MCF 10A (cell line): ENCODE measurements around the gene TRIM69. TPM values are rescaled to one million over a fixed set of nuclear protein-coding genes. Genes with fewer than 3 reads are reported as not detected.
"Not testable (repeated sequence)": the region's sequence is repeated elsewhere in the genome, so short reads cannot be mapped to it uniquely, and the experiment has no call there.

Source experiments
- BruUV-seq: library from RNA; stranded (reverse); fragments of 400-500 nt; replicated peaks from 2 replicates; lab custom pipeline; 2021; lab: Mats Ljungman, UMichigan
- CTCF ChIA-PET: fragments of 300-600 bp; sonication (Branson Sonifier 250); formaldehyde crosslinking; extraction: SDS; loops from one replicate; lab custom pipeline; 2021; ENCODE audit warnings: antibody characterized with exemption, inconsistent platforms; lab: Yijun Ruan, JAX
- POLR2A ChIA-PET: fragments of 300-600, 350-650 bp; sonication (Branson Sonifier 250); formaldehyde crosslinking; extraction: SDS; loops from one replicate; lab custom pipeline; 2020; ENCODE audit warnings: antibody characterized with exemption, inconsistent platforms; lab: Yijun Ruan, JAX
- DNase-seq: peaks from one replicate; pipeline ENCODE4 v3.0.0-alpha.2; 2018; ENCODE audit not compliant: unreplicated experiment
- H3K27ac Mint-ChIP-seq: one replicate; pipeline ENCODE4 v1.8.0; 2022; ENCODE audit warnings: mild to moderate bottlenecking, low read depth, mixed read lengths; ENCODE audit not compliant: unreplicated experiment
- H3K27me3 Mint-ChIP-seq: one replicate; pipeline ENCODE4 v1.8.0; 2022; ENCODE audit warnings: mixed read lengths; ENCODE audit not compliant: insufficient read depth, unreplicated experiment
- H3K36me3 Mint-ChIP-seq: one replicate; pipeline ENCODE4 v1.8.0; 2022; ENCODE audit warnings: mild to moderate bottlenecking, moderate library complexity, mixed read lengths; ENCODE audit not compliant: insufficient read depth, unreplicated experiment
- H3K4me1 Mint-ChIP-seq: one replicate; pipeline ENCODE4 v1.8.0; 2022; ENCODE audit warnings: mixed read lengths; ENCODE audit not compliant: insufficient read depth, unreplicated experiment
- H3K4me3 Mint-ChIP-seq: one replicate; pipeline ENCODE4 v1.8.0; 2022; ENCODE audit warnings: mild to moderate bottlenecking, moderate library complexity, mixed read lengths; ENCODE audit not compliant: unreplicated experiment
- H3K9me3 Mint-ChIP-seq: one replicate; pipeline ENCODE4 v1.8.0; 2022; ENCODE audit warnings: mixed read lengths; ENCODE audit not compliant: unreplicated experiment
- intact Hi-C: fragments of 100-400 bp; cut with micrococcal nuclease; formaldehyde crosslinking; loops from 2 replicates; pipeline ENCODE4 v1.14.1; 2022
- total RNA-seq: library from RNA; stranded (reverse); gene quantifications from 2 replicates; pipeline ENCODE4 v1.2.3, GENCODE V29; 2022
- TF ChIP-seq, protein P1 (sequence below): fragments of 200-600 bp; IDR thresholded peaks from one replicate; pipeline ENCODE4 v1.8.0; 2022; ENCODE audit warnings: antibody characterized with exemption, mild to moderate bottlenecking; ENCODE audit not compliant: unreplicated experiment

The TRIM69 gene
- total RNA-seq, 1 experiment from 2014 or later: 8.2 TPM

DNA sequence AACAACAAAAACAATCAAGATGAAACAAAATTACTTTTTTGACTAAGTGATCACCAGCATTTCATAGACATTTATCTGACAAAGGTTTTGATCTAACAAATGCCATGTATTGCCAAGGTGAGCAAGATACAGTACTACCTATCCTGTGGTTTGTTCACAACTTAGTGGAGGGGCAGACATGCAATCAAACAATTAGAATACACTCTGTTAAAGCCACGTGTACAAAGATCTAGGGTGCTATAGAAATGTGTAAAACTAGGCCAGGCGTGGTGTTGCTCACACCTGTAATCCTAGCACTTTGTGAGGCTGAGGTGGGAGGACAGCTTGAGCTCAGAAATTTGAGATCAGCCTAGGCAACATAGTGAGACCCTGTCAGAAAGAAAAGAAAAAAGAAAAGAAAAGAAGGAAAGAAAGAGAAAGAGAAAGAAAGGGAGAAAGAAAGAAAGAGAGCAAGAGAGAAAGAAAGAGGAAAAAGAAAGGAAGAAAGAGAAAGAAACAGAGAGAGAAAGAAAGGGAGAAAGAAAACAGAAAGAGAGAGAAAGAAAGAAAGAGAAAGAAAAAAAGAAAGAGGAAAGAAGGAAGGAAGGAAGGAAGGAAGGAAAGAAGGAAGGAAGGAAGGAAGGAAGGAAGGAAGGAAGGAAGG lies 1.4 kb upstream of the TRIM69 start:
- TF ChIP-seq, protein P1, sequence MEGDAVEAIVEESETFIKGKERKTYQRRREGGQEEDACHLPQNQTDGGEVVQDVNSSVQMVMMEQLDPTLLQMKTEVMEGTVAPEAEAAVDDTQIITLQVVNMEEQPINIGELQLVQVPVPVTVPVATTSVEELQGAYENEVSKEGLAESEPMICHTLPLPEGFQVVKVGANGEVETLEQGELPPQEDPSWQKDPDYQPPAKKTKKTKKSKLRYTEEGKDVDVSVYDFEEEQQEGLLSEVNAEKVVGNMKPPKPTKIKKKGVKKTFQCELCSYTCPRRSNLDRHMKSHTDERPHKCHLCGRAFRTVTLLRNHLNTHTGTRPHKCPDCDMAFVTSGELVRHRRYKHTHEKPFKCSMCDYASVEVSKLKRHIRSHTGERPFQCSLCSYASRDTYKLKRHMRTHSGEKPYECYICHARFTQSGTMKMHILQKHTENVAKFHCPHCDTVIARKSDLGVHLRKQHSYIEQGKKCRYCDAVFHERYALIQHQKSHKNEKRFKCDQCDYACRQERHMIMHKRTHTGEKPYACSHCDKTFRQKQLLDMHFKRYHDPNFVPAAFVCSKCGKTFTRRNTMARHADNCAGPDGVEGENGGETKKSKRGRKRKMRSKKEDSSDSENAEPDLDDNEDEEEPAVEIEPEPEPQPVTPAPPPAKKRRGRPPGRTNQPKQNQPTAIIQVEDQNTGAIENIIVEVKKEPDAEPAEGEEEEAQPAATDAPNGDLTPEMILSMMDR: no peak
- no peak for DNase-seq
- no peak overlapping the region for H3K4me3 Mint-ChIP-seq
- H3K27me3 Mint-ChIP-seq: no peaks in the 10 kb centered on the region
- no TSS peak for BruUV-seq
- H3K4me1 Mint-ChIP-seq: peaks cover 8% of the 10 kb centered on the region
- ChIA-PET POLR2A (interaction anchor here (0.5 to 5.0 kb wide), 5 partner anchors 13 to 74 kb away, joined by 3 to 63 read pairs (median 4); partner anchors contain the start of genes B2M, PATL2 and SPG11), CTCF (interaction anchor here (0.5 to 5.6 kb wide), 7 partner anchors 19 to 648 kb away, joined by 3 to 83 read pairs (median 3); partner anchors contain the start of gene SPG11)
- H3K36me3 Mint-ChIP-seq: peaks cover 13% of the 10 kb centered on the region
- H3K9me3 Mint-ChIP-seq: no peaks in the 10 kb centered on the region
- H3K27ac Mint-ChIP-seq: peak overlapping the region; percentile 74
- intact Hi-C loops: loop anchor here (5.0 kb wide), 1 partner anchor 143 kb away; no protein-coding TSS in a partner anchor

- no TSS peak for BruUV-seq
- DNase-seq: no peak
- Mint-ChIP-seq H3K4me3 (no peak overlapping the region), H3K27ac (peak overlapping the region; percentile 74), H3K36me3 (peaks cover 13% of the 10 kb centered on the region), H3K4me1 (peaks cover 7% of the 10 kb centered on the region), H3K27me3 (no peaks in the 10 kb centered on the region), H3K9me3 (no peaks in the 10 kb centered on the region)
- ChIA-PET CTCF (interaction anchor here (0.5 to 5.6 kb wide), 13 partner anchors 18 to 649 kb away, joined by 3 to 83 read pairs (median 4); partner anchors contain the start of genes B2M, PATL2 and SPG11), POLR2A (interaction anchor here (1.4 to 5.0 kb wide), 5 partner anchors 8 to 75 kb away, joined by 3 to 63 read pairs (median 54); partner anchors contain the start of genes B2M, PATL2 and SPG11)
- intact Hi-C loops: loop anchor here (5.0 kb wide), 1 partner anchor 143 kb away; no protein-coding TSS in a partner anchor
- TF ChIP-seq, protein P1: no peak
Measured at GRCh38 chr15:44735482-44736180, 697 bp upstream of the TRIM69 start.

DNA sequence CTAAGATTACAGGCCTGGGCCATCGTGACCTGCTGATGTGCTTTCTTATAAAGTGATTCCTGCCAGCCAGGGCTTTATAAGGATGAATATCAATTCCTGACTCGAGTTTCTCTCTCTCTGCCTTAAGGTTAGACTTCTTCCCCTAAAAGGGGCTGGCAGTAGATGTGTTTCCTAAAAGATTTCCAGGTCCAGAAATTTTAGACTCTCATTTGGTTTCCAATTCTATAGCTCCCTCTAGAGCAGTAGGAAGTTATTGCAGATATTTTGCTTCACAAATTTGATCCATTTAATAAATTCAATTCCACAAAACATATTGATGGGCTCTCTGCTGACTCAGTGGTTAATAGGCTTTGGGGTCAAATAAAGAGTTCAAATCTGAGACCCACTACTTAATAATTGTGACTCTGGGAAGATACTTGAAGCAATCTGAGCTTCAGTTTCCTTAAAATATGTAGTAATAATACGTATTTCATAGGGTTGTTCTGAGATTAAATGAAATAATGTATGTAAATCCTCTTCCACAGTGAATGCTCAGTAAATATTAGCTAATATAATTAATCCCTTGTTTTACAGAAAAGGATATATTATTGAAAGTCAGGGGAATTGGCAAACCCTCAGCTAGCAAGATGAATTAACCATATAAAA lies 2.1 kb downstream of the TRIM69 start:
- no peaks in the 10 kb centered on the region for H3K27me3 Mint-ChIP-seq

GRCh38 chr15:44739222-44739847 lies 3.0 kb downstream of the TRIM69 start:
- H3K9me3 Mint-ChIP-seq, H3K27me3 Mint-ChIP-seq, DNase-seq, H3K36me3 Mint-ChIP-seq, H3K27ac Mint-ChIP-seq, BruUV-seq, H3K4me3 Mint-ChIP-seq, H3K4me1 Mint-ChIP-seq: not testable (repeated sequence)
- CTCF ChIA-PET: interaction anchor here (0.8 to 5.6 kb wide), 25 partner anchors 8 to 179 kb away, joined by 3 to 83 read pairs (median 4); partner anchors contain the start of gene SPG11
- POLR2A ChIA-PET: interaction anchor here (0.6 to 5.0 kb wide), 4 partner anchors 12 to 76 kb away, joined by 4 to 63 read pairs (median 57); partner anchors contain the start of genes B2M, PATL2 and SPG11
- intact Hi-C loops: loop anchor here (5.0 kb wide), 1 partner anchor 147 kb away; no protein-coding TSS in a partner anchor

More for the DNA sequence above, 2.1 kb downstream of the TRIM69 start:
- TF ChIP-seq, protein P1: peak; percentile 73
- Mint-ChIP-seq H3K4me3 (no peak overlapping the region), H3K36me3 (no peaks in the 10 kb centered on the region), H3K27ac (no peak overlapping the region), H3K9me3 (no peaks in the 10 kb centered on the region), H3K4me1 (peaks cover 7% of the 10 kb centered on the region)
- no TSS peak for BruUV-seq
- intact Hi-C loops: loop anchor here (1.0 to 5.0 kb wide), 4 partner anchors 25 to 160 kb away; partner anchors contain the start of gene SPG11
- DNase-seq: peak; percentile 69
- POLR2A ChIA-PET: interaction anchor here (0.8 to 5.0 kb wide), 8 partner anchors 9 to 155 kb away, joined by 3 to 63 read pairs (median 5); partner anchors contain the start of genes B2M, PATL2 and SPG11
- CTCF ChIA-PET: interaction anchor here (0.7 to 5.6 kb wide), 35 partner anchors 8 to 311 kb away, joined by 3 to 83 read pairs (median 4); partner anchors contain the start of genes B2M, CTDSPL2, PATL2 and SPG11

DNA sequence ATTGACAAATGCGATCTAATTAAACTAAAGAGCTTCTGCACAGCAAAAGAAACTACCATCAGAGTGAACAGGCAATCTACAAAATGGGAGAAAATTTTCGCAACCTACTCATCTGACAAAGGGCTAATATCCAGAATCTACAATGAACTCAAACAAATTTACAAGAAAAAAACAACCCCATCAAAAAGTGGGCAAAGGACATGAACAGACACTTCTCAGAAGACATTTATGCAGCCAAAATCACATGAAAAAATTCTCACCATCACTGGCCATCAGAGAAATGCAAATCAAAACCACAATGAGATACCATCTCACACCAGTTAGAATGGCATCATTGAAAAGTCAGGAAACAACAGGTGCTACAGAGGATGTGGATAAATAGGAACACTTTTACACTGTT lies 7.1 kb downstream of the TRIM69 start:
- intact Hi-C loops, H3K9me3 Mint-ChIP-seq, H3K4me3 Mint-ChIP-seq, H3K27me3 Mint-ChIP-seq, H3K36me3 Mint-ChIP-seq, CTCF ChIA-PET, POLR2A ChIA-PET, H3K27ac Mint-ChIP-seq, H3K4me1 Mint-ChIP-seq, DNase-seq, BruUV-seq: not testable (repeated sequence)
